HUDEP-2 (cell line): ENCODE measurements around the gene ELAVL2.
A peak's percentile ranks its signal among the peaks of the same experiment; 100 is the strongest.

Experiments
- DNase-seq, 76 experiments: peaks; one replicate each; lab custom pipeline; 2025; ENCODE audit not compliant: unreplicated experiment in 76 of 76; lab: John Stamatoyannopoulos, UW

ELAVL2 gene

DNA sequence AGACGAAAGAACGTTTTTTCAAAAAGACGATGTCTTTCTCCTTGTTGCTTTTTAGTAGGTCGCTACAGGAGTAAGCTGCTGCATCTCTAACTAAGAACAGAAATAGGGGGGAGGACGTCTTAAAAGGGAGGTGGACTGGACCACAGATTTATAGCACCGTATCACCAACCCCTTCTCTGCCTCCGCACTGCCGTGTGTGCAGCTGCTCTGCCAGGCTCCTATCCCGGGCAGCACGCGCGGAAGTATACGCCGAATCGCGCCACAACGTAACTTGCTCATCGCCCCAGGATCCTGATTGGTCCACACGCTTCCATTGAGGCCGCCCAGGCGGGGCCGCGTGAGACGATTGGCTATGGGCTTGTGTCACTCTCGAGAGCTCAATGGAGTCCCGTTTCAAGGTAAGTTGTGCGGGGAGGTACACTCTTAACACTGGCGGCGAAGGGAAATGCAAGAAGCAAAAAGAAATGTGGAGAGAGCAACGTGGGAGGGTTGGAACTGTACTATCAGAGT is at the start of gene ELAVL2:
Gene ELAVL2, minus strand, starts transcription at position 121 of the 510 bp plus-strand sequence. CDS start 64,006 bp downstream, outside the sequence.
- DNase-seq: peak in 16 of 76 experiments; percentile 2 to 43 (median 19)

DNA sequence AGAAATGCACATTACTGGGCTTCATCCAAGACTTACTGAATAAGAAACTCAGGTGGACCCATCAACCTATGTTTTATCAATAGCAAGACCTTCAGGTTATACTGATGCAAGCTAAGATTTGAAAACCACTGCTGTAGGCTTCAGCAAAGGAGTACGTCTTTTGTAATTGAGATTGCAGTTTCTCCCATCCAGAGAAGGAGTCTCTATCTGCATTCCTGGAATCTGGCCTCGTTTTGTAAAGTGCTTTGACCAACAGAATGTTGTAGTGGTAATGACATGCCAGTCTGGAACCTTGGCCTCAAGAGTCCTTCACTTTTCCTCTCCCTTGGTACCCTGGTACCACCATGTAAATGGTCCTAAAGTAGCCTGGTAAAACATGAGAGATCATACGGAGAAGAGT is 32.2 kb upstream of the ELAVL2 start:
- no peak for DNase-seq

DNA sequence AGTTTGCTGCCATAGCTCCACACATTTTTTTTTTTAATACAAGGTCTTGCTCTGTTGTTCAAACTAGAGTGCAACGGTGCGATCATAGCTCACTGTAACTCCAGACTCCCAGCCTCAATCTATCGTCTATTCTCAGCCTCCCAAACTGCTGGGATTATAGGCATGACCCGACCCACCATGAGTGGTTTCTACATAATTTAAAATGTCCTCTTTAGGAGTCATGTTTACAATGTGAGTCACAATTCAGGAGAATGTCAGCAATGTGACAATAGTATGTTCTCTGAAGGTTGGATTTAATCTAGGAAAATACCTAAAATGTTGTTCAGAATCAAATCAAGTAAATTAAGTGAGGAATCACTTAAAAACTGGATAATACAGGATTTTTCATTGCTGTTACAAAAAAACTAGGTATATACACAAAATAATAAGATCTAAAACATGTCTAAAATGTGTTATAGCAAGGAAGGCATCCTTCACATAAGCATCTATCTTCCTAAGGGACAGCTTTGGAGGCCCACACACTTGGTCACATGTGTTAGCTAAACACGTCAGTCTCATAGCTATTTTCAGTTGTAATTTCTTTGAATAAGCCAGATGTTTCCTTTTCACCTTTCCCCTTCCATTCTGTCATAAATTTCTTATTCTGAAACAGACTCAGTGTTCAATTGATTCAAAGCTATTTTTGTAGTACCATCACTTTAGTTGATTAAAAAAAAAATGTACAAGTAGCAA is 30.0 kb upstream of the ELAVL2 start:
- no peak for DNase-seq

DNA sequence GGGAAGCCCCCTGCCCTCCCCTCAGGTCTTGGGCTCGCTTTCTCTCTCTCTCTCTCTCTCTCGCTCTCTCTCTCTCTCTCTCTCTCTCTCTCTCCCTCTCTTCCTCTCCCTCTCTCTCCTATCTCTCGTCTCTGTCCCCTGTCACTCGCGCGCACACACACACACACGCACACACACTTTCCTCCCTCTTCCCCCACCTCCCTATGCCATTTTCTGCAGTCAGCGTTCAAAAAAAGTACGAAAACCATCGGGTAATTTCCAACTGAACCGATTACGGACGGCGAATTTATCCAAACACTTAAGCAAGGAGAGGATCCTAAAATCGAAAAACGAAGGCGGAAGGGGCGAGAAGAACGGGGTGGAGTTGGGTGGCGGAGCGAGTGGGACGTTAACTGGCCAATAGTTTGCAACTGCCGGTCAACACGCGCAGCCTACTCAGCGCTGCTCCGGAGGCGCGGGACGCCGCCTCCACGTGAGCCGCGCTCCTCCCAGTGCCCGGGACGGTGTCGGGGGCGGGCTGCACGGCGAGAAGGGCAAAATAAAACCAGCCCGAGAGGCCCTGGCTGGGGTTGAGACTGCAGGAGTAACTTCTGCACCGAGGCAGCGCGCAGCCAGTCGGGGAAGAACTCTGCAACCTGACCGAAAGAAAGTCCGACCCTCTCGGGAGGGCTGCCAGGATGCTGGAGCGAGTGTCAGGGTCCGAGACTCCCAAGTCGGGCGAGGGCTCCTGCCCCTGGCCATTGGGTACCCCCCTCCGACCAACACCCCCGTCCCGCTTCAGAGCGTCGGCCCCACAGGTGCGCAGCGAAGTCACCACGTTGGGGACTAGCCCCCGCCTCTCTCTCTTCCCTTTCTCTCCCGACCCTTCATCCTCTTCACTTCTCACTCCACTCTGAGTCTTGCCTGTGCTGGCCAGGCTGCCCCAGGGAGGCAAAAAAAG is 24.9 kb upstream of the ELAVL2 start:
- no peak for DNase-seq

DNA sequence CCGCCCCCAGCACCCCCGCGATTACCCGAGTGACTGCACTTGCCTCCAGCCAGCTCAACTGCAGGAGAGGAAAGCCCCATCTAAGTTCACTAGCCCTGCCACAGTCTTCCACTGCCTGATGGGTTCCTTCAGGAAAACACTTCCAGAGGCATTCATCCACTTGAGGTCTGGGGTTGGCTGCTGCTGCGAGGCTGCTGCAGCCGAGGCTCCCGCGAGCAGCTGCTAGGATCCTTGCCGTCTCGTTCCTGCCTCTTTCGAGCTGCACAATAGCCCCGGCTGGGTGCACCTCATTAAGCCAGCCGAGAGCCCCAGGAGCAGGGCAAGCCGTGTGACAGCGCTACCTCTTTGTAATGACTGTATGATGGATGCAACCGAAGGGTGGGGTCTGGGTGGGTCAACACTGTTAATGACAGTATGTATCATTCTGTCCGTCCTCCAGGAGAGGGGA is 24.2 kb upstream of the ELAVL2 start:
- DNase-seq: no peak

DNA sequence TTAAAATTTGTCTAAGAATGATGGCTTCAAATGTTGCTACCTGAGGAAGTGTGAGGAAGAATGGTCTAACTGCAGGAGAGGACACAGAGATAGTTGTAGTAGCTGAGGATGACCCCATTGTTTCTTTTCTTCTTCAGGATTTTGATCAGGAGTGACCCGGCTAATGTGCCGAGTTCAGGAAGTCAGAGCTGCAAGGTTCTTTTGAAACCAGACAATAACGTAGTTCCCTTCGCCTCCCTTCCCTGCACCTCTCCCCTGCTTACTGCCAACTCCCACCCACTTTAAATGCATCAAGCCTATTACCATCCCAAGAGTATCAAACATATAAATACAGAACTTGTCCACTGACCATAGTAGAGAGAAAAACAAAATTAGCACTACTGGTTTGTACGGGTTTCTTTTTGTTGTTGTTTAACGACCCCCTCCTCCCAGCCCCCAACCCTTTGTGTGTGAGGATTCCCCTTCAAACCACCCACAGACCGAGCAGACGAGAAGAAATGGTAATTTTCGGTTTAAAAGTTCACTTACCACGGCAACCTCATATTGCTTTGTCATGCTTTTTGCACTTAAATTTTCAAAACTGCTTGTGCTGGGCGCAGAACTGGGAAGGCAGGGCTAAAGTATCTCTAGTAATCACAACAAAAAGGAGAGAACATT is 23.5 kb upstream of the ELAVL2 start:
- no peak for DNase-seq

DNA sequence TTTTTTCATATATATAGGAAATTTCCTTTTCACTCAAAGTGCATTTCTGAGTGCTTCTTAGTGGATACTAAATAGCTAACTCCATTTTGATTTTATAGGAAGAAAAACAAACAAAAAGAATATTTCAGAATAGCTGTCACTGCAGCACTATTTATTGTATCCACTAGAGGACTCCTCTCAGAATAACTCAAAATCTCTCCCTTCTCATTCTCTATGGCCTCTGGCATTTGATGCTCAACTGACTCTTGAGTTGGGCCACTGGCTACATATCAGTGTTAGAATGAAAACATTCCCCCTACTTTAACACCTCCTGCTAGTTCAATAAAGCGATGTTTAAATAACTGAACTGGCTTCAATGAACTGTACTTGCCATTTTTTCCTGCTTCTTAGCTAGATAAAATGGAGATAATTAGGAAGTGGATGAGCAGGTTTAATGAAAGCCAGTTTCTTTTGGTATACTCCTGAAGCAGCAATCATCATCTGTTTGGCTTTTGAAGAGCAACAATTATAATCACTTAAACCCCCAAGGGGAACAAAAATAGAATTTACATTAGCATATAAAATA is 16.6 kb upstream of the ELAVL2 start:
- no peak for DNase-seq

DNA sequence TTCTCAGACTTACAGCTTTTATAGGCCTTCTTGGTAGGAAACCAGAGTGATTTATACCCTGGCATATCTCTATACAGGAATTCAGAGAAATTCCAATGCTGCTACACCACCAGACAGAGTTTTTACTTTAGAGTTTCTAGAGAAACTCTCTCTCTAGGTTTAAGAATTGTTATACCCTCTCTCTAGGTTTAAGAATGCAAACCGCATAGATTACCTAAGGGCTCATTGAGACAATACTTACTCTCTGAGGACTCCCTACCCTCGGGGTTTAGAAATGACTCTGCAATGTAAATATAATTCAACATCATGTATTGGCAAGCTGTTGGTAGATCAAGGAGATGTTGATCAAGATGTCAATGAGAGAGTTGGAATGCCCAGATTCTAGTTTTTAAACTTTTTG is 15.3 kb upstream of the ELAVL2 start:
- DNase-seq: no peak

DNA sequence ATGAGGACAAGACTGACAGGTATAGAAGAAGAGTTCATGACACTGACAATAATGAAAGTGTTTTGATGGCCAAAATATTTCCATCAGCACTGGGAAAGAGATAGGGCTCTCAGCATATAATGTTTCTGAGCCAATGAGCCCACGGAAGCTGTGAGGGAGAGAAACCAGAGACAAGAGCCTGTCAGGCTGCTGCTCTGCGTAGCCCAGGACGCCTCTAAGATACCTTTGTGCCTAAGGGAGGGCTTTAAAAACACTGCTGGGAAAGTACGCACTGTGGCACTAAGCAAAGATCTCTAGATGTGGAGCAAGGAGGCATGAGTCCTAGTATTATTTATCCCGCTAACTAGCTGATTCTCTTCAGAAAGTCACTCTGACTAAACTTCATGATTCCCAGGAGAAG is 11.0 kb upstream of the ELAVL2 start:
- DNase-seq: no peak

DNA sequence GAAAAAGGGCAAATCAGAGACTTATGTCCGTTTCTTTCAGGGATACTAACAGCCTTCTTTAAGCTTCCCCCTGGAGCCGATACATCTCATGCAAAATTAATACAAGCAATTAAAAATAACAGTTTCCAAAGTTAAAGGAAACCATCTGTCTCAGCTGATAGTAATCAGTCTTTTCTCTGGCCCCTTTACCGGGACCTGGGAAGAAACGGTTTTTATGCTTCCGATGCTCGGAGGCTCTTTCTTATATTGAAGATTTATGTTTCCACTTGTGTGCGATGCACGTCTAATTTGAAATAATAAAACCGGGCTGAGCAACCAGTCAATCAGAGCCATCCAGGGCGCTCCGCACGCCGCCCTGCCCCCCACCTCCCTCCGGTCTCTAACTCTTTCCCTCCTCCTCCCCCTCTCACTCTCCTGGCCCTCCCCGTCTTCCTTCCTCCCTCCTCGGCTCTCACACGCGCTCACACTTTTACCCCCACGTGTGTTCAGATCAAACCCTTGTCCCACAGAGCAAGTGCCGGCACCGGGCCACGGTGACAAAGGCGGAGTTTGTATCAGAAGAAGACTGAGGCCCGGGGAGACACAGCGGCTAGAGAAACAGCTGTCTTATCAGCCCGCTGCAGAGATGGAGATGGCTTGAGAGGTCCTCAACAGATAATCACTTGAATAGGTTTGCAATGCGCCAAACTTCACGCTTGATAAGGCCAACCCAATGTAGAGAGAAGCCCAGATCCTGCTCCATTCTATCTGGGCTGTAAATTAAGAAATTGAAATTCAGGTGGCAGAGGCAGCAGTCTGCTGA is 5.1 kb upstream of the ELAVL2 start:
- DNase-seq: peak in 35 of 76 experiments; percentile 3 to 93 (median 28)

DNA sequence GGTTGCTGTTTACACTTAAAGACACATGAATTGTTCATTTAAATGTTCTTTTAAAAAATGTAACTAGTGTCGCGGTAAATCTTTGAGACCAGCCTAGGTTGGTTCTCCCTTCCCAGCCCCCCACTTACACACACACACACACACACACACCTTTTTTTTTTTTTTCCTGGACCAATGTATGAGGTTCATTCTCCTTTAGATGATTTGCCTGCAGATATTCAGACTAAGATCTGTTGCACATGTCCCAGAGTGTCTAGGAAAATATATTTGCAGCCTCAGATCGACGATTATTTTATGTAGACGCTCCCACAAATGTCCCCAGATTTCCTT is 4.4 kb upstream of the ELAVL2 start:
- DNase-seq: no peak

DNA sequence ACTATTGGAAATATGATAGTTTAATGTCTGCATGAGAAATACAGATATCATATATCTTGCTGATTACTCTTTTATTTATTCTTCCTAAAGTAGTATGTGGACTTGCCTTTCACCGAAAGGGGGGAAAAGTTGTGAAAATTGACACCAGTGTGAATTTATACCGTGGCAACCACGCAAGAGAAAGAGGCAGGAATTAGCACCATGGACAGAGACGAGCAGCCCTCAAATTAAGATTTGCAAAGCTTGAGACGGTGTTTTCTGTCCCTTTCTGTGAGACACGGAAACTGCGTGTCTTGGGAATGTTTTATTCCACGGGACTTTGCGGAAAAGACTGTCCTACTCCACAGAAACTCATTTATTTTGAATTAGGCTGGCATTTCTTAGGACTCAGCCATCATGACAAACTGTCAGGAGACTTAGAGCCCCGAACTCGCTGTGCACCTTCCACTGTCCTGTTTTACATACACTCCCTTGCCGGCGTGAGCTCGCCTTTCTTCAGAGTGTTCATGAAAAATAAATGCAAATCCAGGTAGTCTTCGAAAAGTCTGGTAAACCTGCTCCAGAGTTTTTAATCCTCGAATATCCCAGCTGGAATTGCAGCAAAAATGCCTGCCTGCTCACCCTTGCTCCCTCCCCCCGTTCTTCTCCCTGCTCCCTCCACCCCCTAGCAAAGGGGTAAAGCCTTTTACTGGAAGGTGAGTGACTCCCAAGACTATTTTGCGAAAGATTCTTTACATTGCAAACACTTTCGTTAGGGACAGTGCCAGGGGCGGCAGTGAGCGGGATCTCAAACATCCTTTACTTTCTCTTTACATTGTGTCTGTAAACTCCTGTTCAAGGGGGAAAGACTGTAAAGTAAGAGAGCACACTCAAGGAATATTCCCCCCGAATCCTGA is 3.8 kb upstream of the ELAVL2 start:
- peak in 3 of 76 experiments; percentile 3 to 34 (median 9) for DNase-seq

DNA sequence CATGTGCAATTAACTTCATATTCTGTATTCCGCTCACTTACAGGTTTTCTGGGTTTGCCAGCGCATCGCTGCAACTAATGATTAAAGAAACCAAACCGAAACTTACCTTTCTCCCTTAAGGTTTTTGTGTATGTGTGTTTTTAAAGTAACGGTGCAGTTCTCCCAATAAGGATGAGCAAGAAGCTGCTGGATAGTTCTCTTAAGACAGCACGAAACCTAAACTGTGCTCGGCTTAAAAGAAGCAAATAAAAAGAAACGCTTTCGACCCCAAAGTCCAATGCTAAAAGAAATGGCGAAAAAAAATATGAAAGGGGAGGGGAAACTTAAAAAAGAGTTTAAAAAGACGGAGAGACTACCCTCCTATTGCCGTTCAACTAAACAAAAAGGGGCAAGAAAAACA is 340 bp downstream of the ELAVL2 start:
- no peak for DNase-seq

DNA sequence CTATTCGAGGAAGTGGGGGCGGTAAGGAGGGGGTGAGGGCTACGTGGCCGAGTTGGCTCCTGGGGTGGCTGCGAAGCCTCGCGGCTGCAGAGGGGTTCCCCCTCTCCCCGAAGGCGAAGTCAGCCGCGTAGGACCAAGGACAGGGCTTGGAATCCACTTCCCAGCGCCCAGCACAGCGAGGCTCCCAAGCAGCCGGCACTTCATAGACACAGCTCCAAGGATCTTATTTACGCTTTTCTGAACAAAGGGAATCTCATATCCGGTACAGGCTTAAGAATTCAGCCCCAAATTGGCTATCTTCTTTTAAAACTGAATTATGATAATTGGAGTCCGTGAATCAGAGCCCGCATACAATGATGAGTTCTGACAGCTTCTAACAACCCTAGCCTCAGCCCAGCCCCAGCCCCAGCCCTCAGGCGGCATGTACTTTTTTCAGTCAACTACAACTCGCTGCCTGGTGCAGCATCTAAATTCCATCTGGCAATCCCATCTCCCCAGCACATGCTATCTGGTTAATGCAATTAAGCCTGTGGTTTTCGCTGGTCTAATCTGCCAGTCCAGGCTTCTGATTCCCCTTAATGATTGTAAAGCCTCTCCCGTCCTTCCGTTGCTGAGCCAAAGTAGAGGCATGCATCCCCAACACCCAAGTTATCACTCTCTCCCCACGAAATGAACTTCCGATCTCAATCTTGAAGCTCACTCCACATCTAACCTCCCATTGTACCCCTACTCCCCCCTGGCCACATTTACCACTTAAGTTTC is 1.0 kb downstream of the ELAVL2 start:
- DNase-seq: peak in 4 of 76 experiments; percentile 2 to 13 (median 9)

DNA sequence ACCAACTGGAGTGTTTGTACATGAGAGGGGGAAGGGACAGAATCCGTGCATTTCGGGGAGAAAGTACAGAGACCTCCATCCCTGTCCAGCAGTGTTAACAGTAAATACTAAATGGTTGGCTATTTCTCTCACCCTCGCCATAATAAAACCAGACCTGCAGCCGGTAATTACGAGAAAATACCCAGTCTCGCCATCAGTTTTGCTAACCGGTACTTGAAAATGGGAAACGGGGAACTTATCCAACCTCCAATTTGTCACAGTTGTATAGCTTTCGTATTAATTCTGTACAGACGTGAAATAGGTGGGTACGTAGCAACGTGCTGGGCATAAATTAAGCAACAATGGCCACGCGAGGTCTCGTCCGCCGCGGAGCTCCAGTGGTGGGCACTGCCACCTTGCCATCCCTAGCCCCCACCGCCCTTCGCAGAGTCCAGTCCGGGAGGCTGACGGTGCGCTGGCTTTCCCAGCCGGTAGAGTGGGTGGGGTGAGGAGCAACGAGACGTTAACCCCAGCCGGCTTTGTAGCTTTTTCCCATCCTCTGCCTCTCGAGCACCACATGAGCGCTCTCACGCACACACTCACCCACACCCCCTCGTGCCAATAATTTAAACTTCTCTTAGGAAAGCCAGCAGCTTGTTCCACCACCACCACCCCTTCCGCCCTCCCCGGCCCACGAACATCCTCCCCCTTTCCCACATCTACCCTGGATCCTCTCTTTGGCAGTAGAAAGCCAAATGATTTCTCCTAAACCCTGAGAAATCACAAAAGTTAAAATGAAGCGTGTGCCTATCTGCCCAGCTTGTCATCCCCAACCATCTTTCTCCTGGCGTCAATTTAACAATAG is 1.8 kb downstream of the ELAVL2 start:
- no peak for DNase-seq

DNA sequence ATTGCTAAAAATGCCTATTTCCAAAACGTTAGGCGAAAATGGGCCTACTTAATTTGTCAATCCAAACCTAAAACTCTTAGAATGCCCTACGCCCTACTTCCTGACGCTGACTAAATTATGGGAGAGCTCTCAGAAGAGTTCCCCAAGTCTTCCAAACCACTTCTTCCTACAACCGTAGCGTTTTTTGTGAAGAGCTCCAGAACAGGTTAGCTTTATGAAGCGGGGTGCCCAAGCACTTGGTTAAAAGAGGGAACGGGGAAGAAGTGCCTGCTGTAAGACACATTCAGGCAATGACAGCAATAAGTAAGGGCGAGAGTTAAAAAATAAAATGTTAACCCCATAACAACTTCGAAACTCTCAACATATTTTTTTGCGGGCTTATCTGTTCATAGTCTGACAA is 2.8 kb downstream of the ELAVL2 start:
- DNase-seq: no peak
